HG03565 (cell line): ENCODE measurements around the gene NRG3.
A peak's percentile ranks its signal among the peaks of the same experiment; 100 is the strongest.

Source experiments
- ATAC-seq: cut with Tn5 transposase; IDR thresholded peaks from one replicate; pipeline ENCODE4 v1.9.1; 2021; ENCODE audit warnings: mild to moderate bottlenecking, moderate library complexity; ENCODE audit not compliant: unreplicated experiment

NRG3 gene

GRCh38 chr10:81882011-81882410 lies 7.0 kb downstream of the NRG3 start:
- no peak for ATAC-seq

GRCh38 chr10:81884856-81885255 lies 9.9 kb downstream of the NRG3 start:
- ATAC-seq: no peak

GRCh38 chr10:81885491-81885890 lies 10.5 kb downstream of the NRG3 start:
- no peak for ATAC-seq

- ATAC-seq: no peak
Measured at GRCh38 chr10:81886939-81887338, 11.9 kb downstream of the NRG3 start.

- no peak for ATAC-seq
Measured at GRCh38 chr10:81889181-81889769, 14.3 kb downstream of the NRG3 start.

- ATAC-seq: no peak
Measured at GRCh38 chr10:81894616-81895015, 19.6 kb downstream of the NRG3 start.

- no peak for ATAC-seq
Measured at GRCh38 chr10:81898518-81898917, 23.5 kb downstream of the NRG3 start.

GRCh38 chr10:81900989-81901388 lies 26.0 kb downstream of the NRG3 start:
- no peak for ATAC-seq

- no peak for ATAC-seq
Measured at GRCh38 chr10:81903472-81903871, 28.5 kb downstream of the NRG3 start.

- no peak for ATAC-seq
Measured at GRCh38 chr10:81905161-81905560, 30.2 kb downstream of the NRG3 start.

- ATAC-seq: no peak
Measured at GRCh38 chr10:81909453-81909852, 34.5 kb downstream of the NRG3 start.

GRCh38 chr10:81911328-81911727 lies 36.3 kb downstream of the NRG3 start:
- ATAC-seq: no peak

- no peak for ATAC-seq
Measured at GRCh38 chr10:81914736-81915503, 39.9 kb downstream of the NRG3 start.

GRCh38 chr10:81915504-81915897 lies 40.5 kb downstream of the NRG3 start:
- ATAC-seq: no peak

GRCh38 chr10:81917666-81918065 lies 42.7 kb downstream of the NRG3 start:
- no peak for ATAC-seq

- no peak for ATAC-seq
Measured at GRCh38 chr10:81918766-81919165, 43.8 kb downstream of the NRG3 start.

GRCh38 chr10:81920213-81920829 lies 45.3 kb downstream of the NRG3 start:
- ATAC-seq: peak; percentile 46

- no peak for ATAC-seq
Measured at GRCh38 chr10:81928119-81928518, 53.1 kb downstream of the NRG3 start.

GRCh38 chr10:81943583-81943982 lies 68.6 kb downstream of the NRG3 start:
- no peak for ATAC-seq

GRCh38 chr10:81944609-81945008 lies 69.6 kb downstream of the NRG3 start:
- ATAC-seq: no peak

GRCh38 chr10:81949283-81949682 lies 74.3 kb downstream of the NRG3 start:
- no peak for ATAC-seq

- ATAC-seq: no peak
Measured at GRCh38 chr10:81950358-81950757, 75.4 kb downstream of the NRG3 start.
